ENCODE results near the gene GET3. TPM values are rescaled to one million over a fixed set of nuclear protein-coding genes. Genes with fewer than 3 reads are reported as not detected.
A peak's percentile ranks its signal among the peaks of the same experiment; 100 is the strongest.

The GET3 gene
- total and polyA plus RNA-seq, 8 donors, result 51.4 to 71.2 (median 58.6) TPM

DNA sequence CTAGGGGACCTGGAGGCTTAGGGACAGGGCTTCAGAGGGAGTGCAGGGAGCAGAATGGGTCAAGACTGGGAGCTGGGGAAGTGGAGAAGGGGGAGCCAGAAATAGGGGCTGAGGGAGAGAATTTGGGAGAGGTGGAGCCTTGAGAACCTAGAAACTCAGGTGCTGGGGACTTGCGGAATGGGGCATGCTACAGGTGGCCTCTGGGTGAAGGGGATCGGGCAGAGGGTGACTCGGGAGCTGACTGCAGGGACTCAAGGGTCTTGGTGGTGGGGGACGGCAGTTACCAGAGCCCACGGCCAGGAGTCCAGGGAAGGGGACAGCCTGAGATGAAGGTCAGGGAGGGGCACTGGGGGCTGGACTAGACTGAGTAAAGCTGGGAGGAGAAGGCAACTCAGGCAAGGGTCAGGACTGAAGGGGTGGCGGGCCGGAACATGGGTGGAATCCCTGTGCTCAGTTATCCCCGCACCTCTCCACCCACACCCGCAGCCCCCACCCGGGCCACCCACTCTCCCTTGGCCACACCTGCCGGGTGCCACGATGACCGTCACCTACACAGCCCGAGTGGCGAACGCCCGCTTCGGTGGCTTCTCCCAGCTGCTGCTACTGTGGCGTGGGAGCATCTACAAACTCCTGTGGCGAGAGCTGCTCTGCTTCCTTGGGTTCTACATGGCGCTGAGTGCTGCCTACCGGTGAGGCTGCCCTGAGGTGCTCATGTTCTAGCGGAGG lies 14.9 kb downstream of the GET3 start:
- intact Hi-C loops (cut with DNase I), result no loop called here
- peaks cover 0 to 4% of the 10 kb centered on the region in 2 donors for H3K9me3 ChIP-seq
- H3K27ac ChIP-seq, result no peak overlapping the region
- H3K36me3 ChIP-seq, result peaks cover 0 to 10% of the 10 kb centered on the region in 2 donors
- DNase-seq, result no peak
- H3K4me3 ChIP-seq, result no peak overlapping the region
- peaks cover 0 to 10% of the 10 kb centered on the region in 2 donors for H3K4me1 ChIP-seq
- no peak for ATAC-seq
- TF ChIP-seq, protein P1, sequence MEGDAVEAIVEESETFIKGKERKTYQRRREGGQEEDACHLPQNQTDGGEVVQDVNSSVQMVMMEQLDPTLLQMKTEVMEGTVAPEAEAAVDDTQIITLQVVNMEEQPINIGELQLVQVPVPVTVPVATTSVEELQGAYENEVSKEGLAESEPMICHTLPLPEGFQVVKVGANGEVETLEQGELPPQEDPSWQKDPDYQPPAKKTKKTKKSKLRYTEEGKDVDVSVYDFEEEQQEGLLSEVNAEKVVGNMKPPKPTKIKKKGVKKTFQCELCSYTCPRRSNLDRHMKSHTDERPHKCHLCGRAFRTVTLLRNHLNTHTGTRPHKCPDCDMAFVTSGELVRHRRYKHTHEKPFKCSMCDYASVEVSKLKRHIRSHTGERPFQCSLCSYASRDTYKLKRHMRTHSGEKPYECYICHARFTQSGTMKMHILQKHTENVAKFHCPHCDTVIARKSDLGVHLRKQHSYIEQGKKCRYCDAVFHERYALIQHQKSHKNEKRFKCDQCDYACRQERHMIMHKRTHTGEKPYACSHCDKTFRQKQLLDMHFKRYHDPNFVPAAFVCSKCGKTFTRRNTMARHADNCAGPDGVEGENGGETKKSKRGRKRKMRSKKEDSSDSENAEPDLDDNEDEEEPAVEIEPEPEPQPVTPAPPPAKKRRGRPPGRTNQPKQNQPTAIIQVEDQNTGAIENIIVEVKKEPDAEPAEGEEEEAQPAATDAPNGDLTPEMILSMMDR (IDR thresholded peaks at IDR 0.05), result no peak
- H3K27me3 ChIP-seq, result peaks cover 0 to 60% of the 10 kb centered on the region in 2 donors

DNA sequence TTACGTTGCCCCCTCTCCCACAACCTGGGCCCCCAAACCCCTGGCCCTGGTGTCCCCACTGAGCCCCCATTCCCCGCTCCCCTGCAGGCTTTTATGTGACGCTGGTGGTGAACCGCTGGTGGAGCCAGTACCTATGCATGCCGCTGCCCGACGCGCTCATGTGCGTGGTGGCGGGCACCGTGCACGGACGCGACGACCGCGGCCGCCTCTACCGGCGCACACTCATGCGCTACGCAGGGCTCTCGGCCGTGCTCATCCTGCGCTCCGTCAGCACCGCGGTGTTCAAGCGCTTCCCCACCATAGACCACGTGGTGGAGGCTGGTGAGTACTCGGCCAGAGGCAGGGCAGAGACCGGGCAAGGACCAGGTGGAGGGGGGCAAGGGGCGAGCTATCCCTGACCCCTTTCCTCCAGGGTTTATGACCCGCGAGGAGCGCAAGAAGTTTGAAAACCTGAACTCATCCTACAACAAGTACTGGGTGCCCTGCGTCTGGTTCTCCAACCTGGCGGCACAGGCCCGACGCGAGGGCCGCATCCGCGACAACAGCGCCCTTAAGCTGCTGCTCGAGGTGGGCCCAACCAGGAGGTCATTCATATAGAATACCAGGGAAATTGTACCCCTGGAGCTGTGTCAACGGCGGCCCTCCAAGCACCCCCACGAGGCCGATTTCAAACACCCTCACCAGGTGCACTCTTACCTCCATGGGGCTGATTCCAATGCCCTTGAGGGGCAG lies 17.3 kb downstream of the GET3 start:
- no peak for DNase-seq

DNA sequence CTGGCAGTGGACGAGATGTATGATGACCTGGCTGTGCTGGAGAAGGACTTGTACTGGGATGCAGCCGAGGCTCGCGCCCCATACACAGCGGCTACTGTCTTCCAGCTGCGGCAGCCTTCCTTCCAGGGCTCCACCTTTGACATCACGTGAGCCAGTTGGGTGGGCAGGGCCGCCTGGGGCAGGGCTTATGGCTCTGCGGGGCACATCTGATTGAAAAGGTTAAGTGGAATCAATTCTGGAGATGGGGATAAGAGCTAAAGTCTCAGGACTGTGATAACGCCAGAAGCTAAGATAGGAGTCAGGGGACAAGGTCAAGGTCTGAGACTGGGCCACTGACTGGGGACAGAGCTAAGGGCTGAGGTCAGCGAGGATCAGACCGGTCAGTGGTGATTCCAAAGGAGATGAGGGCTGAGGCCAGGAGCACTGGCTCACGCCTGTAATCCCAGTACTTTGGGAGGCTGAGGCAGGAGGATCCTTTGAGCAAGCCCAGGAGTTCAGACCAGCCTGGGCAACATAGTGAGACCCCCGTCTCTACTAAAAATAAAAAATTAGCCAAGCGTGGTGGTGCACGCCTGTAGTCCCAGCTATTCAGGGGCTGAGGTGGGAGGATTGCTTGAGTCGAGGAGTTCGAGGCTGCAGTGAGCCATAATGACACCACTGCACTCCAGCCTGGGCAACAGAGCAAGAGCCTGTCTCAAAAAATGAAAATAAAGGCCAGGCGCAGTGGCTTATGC lies 19.0 kb downstream of the GET3 start:
- TF ChIP-seq, protein P1 (IDR thresholded peaks at IDR 0.05), result no peak
- intact Hi-C loops (cut with DNase I), result loop anchor here in 1 of 2 donors (5.0 kb wide), 1 partner anchor 96 kb away; no protein-coding TSS in a partner anchor
- Histone ChIP-seq H3K9me3 (no peaks in the 10 kb centered on the region), H3K4me3 (no peak overlapping the region), H3K36me3 (no peaks in the 10 kb centered on the region), H3K4me1 (peaks cover 0 to 17% of the 10 kb centered on the region in 2 donors), H3K27ac (no peak overlapping the region), H3K27me3 (peaks cover 0 to 53% of the 10 kb centered on the region in 2 donors)
- DNase-seq, result no peak
- no peak for ATAC-seq

More for the DNA sequence above, 17.3 kb downstream of the GET3 start:
- no peak overlapping the region for H3K27ac ChIP-seq
- H3K36me3 ChIP-seq, result no peaks in the 10 kb centered on the region
- intact Hi-C loops (cut with DNase I), result loop anchor here in 1 of 2 donors (5.0 kb wide), 1 partner anchor 98 kb away; no protein-coding TSS in a partner anchor
- H3K4me1 ChIP-seq, result peaks cover 0 to 19% of the 10 kb centered on the region in 2 donors
- TF ChIP-seq, protein P1 (IDR thresholded peaks at IDR 0.05), result no peak
- H3K4me3 ChIP-seq, result no peak overlapping the region
- peaks cover 0 to 70% of the 10 kb centered on the region in 2 donors for H3K27me3 ChIP-seq
- no peak for ATAC-seq
- H3K9me3 ChIP-seq, result no peaks in the 10 kb centered on the region

DNA sequence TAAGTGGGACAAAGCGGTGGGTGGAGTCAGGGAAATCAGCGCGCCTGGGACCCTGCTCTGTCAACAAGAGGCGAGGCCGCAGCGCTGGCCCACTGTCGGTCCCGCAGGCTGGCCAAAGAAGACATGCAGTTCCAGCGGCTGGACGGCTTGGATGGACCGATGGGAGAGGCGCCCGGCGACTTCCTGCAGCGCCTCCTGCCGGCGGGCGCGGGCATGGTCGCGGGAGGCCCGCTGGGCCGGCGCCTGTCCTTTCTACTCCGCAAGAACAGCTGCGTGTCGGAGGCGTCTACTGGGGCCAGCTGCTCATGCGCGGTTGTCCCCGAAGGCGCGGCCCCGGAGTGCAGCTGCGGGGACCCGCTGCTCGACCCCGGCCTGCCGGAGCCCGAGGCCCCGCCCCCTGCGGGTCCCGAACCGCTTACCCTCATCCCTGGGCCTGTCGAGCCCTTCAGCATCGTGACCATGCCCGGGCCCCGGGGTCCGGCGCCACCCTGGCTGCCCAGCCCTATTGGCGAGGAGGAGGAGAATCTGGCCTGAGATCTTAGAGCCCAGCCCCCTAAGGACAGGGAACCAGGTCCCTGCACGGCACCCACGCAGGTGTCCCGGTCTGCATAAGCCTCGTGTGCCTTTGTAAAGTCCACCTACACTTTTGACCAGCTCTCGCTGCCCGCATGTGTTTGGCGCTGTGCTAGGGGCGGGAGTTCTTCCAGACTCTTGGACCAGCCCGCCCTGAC lies 20.4 kb downstream of the GET3 start:
- Histone ChIP-seq H3K4me3 (peak overlapping the region; percentile 30 to 32), H3K27me3 (peaks cover 0 to 39% of the 10 kb centered on the region in 2 donors), H3K4me1 (peaks cover 0 to 17% of the 10 kb centered on the region in 2 donors), H3K27ac (no peak overlapping the region), H3K9me3 (no peaks in the 10 kb centered on the region), H3K36me3 (peaks cover 0 to 10% of the 10 kb centered on the region in 2 donors)
- intact Hi-C loops (cut with DNase I), result loop anchor here in 1 of 2 donors (5.0 kb wide), 1 partner anchor 95 kb away; no protein-coding TSS in a partner anchor
- peak; percentile 94 for ATAC-seq
- peak; percentile 42 to 93 (median 73) for DNase-seq
- TF ChIP-seq, protein P1 (IDR thresholded peaks at IDR 0.05), result peak; percentile 87 to 96
